Fibroblast of the conjunctiva (primary cell): ENCODE results near the gene MGLL.

Experiments used
- DNase-seq: peaks from one replicate; pipeline ENCODE4 v3.0.0-alpha.2; 2010; ENCODE audit warnings: low read depth

Gene MGLL

GRCh38 chr3:127741690-127742089 lies 80.6 kb downstream of the MGLL start:
- DNase-seq, result no peak

- DNase-seq, result no peak
Measured at GRCh38 chr3:127741246-127741645, 81.1 kb downstream of the MGLL start.

- no peak for DNase-seq
Measured at GRCh38 chr3:127740136-127740915, 82.0 kb downstream of the MGLL start.

- DNase-seq, result no peak
Measured at GRCh38 chr3:127739347-127740135, 82.8 kb downstream of the MGLL start.

GRCh38 chr3:127738192-127738840 lies 84.0 kb downstream of the MGLL start:
- DNase-seq, result no peak

- DNase-seq, result no peak
Measured at GRCh38 chr3:127736801-127737539, 85.3 kb downstream of the MGLL start.

GRCh38 chr3:127735767-127736693 lies 86.3 kb downstream of the MGLL start:
- DNase-seq, result no peak

- peak; percentile 68 for DNase-seq
Measured at GRCh38 chr3:127734754-127735473, 87.4 kb downstream of the MGLL start.

- DNase-seq, result no peak
Measured at GRCh38 chr3:127734181-127734720, 88.1 kb downstream of the MGLL start.

GRCh38 chr3:127733781-127734180 lies 88.5 kb downstream of the MGLL start:
- no peak for DNase-seq

- DNase-seq, result no peak
Measured at GRCh38 chr3:127732879-127733350, 89.4 kb downstream of the MGLL start.

GRCh38 chr3:127732303-127732702 lies 90.0 kb downstream of the MGLL start:
- DNase-seq, result no peak

GRCh38 chr3:127731546-127732289 lies 90.6 kb downstream of the MGLL start:
- DNase-seq, result no peak

- DNase-seq, result no peak
Measured at GRCh38 chr3:127730666-127731295, 91.5 kb downstream of the MGLL start.

GRCh38 chr3:127730171-127730570 lies 92.1 kb downstream of the MGLL start:
- DNase-seq, result no peak

- no peak for DNase-seq
Measured at GRCh38 chr3:127729556-127730056, 92.7 kb downstream of the MGLL start.

- no peak for DNase-seq
Measured at GRCh38 chr3:127728417-127729015, 93.8 kb downstream of the MGLL start.

GRCh38 chr3:127726894-127727293 lies 95.4 kb downstream of the MGLL start:
- DNase-seq, result no peak
